Fibroblast of the conjunctiva (primary cell): Measurements from ENCODE around the gene KCNG1.
A peak's percentile ranks its signal among the peaks of the same experiment; 100 is the strongest.
"Not testable (repeated sequence)": the region's sequence is repeated elsewhere in the genome, so short reads cannot be mapped to it uniquely, and the experiment has no call there.

Experiments
- DNase-seq: peaks from one replicate; pipeline ENCODE4 v3.0.0-alpha.2; 2010; ENCODE audit warnings: low read depth

KCNG1 gene, protein sequence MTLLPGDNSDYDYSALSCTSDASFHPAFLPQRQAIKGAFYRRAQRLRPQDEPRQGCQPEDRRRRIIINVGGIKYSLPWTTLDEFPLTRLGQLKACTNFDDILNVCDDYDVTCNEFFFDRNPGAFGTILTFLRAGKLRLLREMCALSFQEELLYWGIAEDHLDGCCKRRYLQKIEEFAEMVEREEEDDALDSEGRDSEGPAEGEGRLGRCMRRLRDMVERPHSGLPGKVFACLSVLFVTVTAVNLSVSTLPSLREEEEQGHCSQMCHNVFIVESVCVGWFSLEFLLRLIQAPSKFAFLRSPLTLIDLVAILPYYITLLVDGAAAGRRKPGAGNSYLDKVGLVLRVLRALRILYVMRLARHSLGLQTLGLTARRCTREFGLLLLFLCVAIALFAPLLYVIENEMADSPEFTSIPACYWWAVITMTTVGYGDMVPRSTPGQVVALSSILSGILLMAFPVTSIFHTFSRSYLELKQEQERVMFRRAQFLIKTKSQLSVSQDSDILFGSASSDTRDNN

DNA sequence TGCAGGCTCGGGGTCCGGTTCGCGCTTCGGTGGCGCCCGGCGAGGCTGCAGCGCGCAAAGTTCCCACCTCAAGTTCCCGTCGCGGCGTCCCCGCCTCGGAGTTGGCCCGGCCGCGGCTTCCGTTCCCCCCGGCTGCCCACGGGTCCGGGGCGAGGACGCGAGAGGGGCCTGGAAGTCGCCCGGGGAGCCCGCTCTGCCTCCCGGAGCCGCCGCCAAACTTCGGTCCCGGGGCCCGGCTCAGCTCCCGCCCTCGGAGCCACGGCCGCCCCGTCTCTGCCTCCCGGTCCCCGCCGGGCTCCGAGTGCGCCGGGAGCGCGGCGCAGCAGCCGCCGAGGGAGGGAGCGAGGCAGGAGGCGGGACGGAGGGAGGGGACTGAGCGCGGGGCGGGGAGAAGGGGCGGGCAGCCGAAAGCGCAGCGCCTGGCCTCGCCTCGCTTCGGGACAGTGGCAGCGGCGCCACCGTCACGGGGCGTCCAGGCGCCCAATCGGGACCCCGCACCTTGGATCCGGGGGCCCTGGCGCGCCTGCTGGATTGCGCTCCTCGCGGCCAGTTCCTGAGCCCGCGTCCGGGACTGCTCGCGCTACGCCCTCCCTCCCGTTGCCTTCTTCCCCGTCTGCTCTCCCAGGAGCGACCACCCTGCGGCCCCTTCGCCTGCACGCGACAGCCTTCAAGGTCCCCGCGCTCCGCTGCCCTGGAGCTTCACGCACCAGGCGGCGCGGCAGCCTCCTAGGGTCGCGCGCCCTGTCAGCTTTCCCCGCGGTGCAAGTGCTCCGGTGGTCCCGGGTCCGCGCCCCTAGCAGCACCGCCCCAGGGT, at the start of gene KCNG1:
KCNG1 (minus strand) TSS at position 305 of the 814 bp plus-strand sequence. CDS start 12,769 bp downstream, outside the sequence.
- DNase-seq = peak; percentile 47

DNA sequence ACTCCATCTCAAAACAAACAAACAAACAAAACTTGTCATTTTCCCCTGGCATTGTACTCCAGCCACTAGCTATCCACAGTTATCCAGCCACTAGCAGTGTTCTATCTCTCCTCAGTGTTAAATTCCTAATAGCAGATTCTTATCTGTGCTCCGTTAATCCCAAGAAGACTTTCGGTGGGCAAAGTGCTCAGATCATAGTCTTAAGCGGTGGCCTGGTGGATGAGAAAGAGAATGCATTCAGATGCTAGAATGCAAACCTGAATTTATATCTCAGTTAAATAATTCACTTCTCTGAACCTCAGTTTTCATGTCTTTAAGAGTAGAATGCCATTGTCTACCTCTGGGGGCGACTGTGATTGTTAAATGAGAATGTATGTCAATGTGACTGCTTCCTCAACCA, 47.7 kb upstream of the KCNG1 start:
- DNase-seq = no peak

DNA sequence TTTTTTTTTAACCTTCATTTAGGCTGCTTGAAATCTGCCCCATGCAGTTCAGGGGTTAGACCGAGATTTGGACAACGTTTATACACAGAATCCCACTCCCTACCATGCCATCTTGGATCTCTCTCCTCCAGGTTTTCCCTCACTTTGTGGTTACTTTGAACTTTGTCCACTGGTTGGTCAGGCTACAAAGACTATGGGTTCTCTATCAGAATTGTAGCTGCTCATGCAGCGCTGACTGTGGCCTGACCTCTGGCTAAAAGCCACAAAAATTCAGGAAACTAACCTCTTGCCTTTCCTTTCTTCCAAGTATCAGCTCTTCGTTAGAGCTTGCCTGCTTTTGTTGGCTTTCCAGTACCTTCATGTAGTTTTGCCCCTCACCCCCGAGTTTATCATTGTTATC, 44.9 kb upstream of the KCNG1 start:
- no peak for DNase-seq

DNA sequence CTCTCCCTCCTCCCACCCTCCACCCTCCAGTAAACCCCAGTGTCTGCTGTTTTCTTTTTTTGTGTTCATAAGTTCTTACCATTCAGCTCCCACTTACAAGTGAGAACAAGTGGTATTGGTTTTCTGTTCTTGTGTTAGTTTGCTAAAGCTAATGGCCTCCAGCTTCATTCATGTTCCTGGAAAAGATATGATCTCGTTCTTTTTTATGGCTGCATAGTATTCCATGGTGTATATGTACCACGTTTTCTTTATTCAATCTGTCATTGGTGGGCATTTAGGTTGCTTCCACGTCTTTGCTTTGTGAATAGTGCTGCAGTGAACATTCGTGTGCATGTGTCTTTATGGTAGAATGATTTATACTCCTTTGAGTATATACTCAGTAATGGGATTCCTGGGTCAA, 42.7 kb upstream of the KCNG1 start:
- no peak for DNase-seq

DNA sequence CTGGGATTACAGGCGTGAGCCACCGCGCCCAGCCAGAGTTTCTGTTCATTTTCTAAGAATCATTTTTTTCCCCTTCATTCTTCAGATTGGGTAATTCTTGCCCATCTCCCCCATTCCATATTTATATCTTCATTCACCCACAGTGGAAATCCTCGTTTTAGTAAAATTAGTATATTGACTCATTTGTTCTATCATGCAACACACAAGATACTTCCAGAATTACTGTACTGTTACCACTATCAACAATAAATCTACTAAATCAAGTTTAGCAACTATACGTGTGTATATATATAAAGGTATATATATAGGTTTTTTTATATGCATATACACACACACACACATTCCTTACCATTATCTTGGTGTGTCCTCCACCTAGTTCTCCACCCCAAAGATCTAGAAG, 41.2 kb upstream of the KCNG1 start:
- DNase-seq = no peak

DNA sequence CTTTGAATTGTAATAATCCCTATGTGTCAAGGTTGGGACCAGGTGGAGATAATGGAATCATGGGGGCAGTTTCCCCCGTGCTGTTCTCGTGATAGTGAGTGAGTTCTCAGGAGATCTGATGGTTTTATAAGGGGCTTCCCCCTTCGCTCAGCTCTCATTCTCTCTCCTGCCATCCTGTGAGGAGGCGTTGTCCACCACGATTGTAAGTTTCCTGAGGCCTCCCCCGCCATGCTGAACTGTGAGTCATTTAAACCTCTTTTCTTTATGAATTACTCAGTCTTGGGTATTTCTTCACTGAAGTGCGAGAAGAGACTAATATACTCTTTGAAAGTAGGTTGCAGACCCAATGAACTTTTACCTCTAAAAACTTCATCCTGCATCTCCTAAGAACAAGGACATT, 39.2 kb upstream of the KCNG1 start:
- no peak for DNase-seq

DNA sequence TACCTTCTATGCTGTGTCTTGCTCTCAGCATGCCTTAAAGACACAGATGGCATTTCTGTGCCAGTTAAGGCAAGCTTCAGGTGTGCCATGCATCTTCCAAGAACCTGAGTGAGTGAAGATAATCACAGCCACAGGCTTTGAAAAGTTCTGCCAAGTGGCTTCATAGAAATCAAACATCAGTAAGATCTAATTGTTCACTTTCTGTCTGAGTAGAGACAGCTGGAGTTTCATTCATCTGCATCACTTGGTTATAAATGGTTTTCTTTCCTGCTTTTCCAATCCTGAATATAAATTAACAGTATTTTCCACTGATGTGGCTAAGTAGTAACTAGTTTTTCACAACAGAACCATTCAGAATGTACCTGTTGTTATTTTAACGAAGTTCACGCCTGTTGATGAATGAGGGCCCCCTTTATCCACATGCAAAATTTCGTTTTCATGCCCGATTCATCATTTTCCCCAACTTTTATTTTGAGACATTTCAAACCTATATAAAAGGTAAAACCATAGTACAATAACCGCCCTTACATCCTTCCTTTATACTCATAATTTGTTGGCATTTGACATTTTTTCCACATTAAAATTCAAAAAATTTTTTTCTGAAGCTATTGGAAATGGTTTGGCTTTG, 38.6 kb upstream of the KCNG1 start:
- DNase-seq = no peak

DNA sequence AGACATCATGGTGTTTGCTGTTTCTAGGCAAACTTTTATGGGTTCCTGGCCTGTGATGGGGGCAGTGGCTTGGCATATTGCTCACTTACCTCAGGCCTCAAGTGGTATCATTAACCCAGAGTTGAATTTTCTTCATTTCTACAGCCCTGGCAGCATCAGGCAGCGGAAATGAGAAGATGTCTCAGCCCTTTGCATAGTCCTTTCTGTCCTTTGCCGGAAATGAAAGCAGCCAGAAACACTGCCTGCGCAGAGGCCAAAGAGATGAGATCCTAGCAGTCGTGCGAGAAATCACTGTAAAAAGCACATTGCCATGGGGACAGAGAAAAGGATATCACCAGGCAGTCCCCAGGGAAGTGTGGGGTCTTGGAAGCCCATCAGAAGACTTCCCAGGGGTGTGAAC, 37.4 kb upstream of the KCNG1 start:
- no peak for DNase-seq

DNA sequence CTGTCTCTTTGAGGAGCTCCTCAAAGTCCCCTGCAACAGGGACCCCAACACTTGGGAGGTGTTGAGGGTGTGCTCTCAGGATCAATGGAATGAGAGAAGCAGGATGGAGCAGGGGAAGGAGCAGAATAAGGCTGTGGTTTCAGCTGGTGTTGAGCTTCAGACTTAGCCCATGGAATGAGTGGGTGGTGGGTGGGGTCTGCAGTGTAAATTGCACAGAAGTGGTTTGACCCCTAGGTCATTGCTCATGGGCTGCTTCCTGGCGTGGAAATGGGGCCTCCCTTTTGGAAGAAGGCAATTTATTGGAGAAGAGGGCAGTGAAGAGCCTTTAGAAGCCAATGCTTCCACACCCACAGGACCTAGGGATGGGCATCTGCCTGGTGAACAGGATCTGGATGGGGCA, 37.0 kb upstream of the KCNG1 start:
- no peak for DNase-seq

DNA sequence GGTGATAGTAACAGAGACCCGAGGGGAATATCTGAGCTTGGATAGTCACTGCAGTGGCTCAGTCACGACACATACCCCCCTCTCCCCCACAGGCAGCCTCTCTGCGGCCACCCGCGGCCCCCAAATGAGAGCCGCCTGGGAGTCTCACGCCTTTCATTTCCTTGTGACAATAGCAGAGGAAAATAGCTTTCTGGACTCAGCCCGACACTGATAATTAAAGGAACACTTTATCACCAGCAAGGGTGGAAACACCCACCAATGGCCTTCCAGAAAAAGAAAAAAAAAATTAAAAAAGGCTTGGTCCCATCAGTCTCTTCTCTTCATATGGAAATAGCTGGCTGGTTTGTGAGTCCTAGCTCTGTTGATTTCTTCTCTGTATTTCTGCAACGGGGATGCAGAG, 35.1 kb upstream of the KCNG1 start:
- DNase-seq = no peak

DNA sequence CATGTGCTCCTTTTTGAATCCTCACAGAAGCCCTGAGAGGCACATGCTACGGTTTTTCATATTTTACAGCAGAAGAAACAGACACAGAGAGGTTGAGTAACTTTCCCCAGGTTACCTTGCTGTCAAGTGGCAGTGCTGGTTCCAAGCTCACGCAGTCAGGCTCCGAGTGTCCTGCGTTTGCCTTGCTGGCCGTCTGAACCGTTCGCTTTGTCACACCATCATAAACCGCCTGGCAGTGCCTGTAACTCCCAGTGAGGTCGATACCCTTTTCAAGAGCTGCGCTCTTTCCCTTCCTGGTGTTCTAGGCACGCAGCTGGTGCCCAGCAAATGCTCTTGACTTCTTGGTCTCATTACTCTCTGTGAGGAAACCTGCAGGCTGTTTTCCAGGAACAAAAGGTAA, 31.3 kb upstream of the KCNG1 start:
- DNase-seq = no peak

DNA sequence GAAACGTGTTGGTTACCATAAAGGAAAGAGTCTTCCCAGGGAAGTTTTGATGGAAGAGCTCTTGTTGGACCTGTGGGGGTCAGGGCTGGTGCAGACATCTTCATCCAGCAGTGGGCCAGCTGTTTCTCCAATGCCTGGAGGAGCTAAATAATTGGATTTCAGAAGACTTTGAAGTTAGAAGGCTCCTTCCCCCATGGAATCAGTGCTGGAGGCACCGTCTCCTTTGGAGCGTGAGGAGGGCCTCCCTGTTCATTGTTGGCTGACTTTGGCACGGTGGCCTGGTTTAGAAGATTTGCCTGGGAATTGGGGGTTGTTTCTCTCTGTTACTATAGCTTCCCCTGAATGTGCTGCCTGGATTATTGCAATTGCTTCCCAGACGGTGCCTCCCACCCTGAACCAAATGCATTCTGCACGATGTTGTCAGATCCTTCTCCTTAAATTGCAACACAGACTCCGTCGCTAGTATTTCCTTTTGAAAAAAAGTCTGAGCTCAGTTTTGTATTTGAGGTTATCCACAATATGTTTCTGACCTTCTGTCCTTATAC, 27.7 kb upstream of the KCNG1 start:
- DNase-seq = no peak

DNA sequence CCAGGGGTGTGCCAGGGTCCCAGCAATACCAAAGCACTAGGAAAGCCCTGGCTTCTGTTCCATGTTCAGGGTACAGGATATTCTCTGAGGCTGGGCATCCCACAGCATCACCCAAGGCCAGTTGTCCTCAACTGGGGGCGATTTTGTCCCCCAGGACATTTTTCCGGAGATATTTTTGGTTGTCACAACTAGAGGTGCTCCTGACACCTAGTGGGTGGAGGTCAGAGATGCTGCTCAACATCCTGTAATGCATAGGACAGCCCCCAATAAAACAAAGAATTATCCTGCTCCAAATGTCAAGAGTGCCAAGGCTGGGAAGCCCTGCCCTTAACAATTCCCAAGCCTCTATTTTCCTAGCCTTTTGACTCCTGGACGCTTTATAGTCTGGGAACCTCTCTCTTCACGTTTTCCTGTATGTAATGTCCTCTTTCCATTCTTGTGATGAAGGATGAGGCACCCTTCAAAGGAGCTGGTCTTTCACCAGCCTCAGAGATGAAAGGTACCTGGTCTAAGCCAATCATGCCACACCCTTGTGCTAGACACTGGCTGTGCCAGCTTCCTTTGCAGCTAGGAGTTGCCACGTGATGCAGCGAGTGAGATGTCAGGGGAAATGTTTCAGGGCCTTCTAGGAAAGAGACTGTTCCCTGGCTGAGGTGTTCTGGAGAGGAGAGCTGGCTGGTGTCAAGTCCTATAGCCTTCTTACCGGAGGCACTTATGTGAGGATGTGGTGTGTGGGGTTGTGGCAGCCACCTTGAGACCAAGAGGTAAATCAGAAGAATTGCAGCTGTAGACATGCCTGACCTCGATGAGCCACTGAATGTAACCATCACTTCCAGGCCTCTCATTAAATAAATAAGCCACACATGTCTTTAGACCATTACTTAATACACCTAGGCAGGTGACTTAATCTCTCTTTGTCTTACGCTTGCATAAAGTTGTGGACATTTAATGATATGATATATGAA, 23.4 kb upstream of the KCNG1 start:
- no peak for DNase-seq

DNA sequence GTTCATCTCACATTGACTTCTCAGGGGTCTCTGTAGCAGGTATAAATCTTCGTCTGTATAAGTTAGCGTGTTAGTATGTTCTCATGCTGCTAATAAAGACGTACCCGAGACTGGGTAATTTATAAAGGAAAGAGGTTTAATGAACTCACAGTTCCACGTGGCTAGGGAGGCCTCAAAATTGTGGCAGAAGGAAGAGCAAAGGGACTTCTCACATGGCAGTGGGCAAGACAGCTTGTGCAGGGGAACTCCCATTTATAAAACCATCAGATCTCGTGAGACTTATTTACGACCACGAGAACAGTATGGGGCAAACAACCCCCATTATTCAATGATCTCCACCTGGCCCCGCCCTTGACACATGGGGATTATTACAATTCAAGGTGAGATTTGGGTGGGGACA, 22.6 kb upstream of the KCNG1 start:
- DNase-seq = not testable (repeated sequence)

DNA sequence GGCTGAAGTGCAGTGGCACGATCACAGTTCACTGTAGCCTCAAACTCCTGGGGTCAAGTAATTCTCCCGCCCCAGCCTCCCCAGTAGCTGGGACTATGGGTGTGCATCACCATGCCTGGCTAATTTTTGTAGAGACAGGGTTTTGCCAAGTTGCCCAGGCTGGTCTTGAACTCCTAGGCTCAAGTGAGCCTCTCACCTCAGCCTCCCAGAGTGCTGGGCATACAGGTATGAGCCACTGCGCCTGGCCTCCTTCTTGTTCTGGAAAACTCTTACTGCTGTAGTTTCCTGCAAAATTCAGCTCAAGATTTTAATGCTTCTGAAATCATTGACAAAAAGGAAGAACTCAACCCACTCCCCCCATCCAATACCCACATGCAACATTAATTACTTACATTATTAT, 21.9 kb upstream of the KCNG1 start:
- no peak for DNase-seq

DNA sequence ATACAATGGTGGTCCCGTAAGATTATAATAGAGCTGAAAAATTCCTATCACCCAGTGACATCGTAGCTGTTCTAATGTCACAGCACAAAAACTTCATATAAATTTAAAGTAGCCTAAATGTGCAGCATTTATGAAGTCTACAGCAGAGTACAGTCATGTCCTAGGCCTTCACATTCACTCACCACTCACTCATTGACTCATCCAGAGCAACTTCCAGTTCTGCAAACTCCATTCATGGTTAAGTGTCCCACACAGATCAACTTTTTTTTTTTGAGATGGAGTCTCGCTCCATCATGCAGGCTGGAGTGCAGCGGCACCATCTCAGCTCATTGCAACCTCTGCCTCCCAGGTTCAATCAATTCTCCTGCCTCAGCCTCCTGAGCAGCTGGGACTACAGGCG, 20.9 kb upstream of the KCNG1 start:
- no peak for DNase-seq

DNA sequence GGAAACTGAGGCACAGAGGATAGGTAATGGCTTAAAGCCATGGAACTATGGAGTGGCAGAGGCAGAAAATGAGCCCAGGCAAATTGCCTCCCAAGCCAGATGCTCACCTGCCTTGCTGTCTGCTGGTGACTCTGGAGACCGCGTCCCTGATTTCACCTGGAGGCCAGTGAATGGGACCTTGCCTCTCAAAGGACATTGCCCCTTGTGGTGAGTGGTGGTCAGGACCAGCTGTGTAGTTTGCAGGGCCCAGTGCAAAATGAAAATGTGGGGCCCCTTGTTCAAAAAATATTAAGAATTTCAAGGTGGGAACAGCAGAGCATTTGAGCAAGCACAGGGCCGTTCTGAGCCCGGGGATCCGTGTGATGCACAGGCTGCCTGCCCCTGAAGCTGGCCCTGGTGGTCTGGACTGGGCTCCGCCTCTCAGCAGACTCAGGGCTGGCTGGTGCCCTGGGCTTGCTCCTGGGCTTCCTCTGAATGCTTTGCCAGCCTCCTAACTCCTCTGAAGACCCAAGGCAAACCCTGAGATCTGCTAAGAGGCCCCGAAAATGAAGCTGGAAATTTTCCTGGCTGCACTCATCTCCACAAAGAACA, 19.8 kb upstream of the KCNG1 start:
- DNase-seq = no peak

DNA sequence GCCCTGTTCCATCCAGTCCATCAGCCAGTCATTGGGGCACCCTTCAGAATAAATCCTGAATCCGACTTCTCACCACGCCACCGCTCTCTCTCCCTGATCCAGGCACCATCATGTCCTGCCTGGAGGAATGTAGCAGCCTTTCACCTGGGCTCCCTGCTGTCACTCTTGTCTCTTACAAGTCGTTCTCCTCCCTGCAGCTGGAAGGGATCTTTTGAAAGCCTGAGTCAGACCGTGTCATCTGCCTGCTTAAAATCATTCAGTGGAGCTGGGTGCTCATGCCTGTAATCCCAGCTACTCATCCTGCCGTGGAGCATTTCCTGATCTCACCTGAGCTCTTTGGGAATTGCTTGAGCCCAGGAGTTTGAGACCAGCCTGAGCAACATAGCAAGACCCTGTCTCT, 19.2 kb upstream of the KCNG1 start:
- no peak for DNase-seq

DNA sequence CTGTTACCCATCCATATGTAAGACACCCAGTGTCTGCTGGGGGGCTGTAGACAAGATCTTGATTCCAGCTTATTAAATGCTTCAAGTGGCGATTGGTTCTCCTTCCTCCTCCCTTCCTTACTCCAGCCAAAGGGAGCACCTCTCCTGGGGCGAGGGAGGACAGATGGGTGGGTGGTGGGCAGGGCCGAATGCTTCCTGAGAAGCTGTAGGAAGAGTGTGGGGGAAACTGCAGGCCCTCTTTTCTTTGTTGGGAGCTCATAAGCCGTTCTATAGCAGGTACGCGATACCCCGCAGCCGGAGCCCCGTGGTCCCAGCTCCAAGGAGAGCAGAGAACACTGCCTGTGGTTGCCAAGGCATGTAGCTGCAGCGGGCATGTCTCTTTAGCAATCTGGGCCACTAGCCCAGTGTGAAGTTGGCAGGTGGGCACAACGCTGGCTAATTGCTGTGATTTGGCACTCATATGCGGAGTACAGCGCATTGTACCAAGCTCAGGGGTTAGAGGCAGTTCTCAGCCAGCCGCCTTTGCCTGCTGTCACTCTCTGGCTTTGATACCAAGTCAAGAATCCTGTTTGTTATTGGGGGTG, 14.7 kb upstream of the KCNG1 start:
- DNase-seq = no peak

DNA sequence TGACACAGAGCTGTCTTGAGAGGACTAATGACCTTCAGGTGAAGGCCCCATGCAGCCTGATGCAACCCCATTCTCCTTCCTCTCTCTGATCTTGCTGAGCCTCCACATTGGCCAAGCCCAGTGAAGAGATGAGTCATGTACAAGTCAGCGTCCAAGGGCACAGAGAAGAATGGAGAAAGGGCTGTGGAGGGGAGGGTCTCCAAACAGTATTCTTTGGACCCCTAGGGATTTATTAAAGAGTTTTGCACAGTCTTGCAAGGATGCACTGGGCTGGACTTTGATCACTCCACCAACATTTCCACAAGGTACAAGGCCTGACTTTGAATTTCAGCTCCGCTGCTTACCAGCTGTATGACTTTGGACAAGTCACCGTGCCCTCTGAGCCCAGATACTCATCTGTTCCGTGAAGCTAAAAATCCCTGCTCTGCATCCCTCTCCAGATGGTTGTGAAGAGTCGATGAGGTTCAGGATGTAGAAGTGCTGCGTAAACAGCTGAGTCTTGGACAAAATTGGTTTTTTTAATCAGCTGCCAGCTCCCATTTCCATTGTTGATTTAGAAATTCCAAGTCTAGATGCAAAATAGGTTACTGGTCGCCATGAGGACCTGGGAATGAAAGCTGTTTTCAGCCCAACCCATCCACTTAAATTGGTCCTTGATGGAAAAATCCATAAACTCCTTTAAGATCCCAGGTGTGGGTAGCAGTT, 14.1 kb upstream of the KCNG1 start:
- DNase-seq = peak; percentile 32
